ENCODE data around the gene PLOD3. TPM values are rescaled to one million over a fixed set of nuclear protein-coding genes. Genes with fewer than 3 reads are reported as not detected.

The PLOD3 gene
- total and polyA plus RNA-seq, 2 donors (not counting 1 experiment from before 2014, with no cell fraction given), result 40.1 to 47.5 TPM

DNA sequence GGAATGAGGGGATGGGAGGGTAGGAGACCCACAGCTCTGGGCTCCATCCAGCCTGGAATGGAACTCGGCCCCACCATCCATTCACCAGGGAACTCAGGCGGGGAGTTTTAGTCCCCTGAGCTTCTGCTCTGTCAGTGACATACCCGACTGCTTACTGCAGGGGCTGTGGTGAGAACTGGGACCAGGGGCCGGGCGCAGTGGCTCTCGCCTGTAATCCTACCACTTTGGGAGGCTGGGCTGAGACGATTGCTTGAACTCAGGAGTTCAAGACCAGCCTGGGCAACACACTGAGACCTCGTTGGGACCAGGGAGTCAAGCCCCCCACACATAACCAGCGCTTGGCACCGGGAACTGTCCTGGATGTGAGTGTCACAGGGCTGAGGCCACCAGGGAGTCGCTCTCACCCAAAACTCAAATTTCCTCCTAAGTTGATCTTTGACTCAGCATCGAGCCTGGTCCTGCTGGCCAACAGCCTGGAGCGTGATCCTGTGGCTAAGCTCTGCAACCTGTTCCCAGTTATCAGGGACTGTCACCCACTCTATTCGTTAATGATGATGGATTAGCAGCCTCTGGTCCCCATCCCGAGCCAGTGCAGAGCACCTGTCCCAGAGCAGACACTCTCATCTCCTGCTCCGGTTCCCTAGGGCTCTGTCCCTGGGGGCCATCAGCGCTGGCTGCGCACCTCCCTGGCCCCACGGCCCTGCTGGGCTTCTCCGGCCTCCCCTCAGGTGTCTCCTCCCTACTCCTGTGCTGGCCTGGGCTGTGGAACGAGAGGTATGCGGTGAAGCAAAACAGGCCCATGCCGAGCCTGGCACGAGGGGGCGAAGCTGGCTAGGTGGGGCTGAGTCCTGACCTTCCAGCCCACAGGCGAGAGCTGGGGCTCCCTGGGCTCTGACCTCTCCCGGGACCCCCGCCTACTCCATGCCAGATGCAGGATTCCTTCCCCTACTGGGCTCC, 21.1 kb upstream of the PLOD3 start:
- ATAC-seq (ENCODE audit: low read depth) (no peak), DNase-seq (no peak)
- TF ChIP-seq CTCF (IDR thresholded peaks at IDR 0.05) (no peak), EZH2 (IDR thresholded peaks at IDR 0.05; ENCODE audit: borderline replicate concordance, insufficient read depth, low read depth, low read length, poor library complexity, severe bottlenecking) (no peak)
- peaks cover 45% of the 10 kb centered on the region for H3K79me2 ChIP-seq (ENCODE audit: control insufficient read depth, insufficient read depth, low read length)
- H3K27ac ChIP-seq (ENCODE audit: low read length in 2 of 2), result no peak overlapping the region
- no peak overlapping the region for H3K9ac ChIP-seq (ENCODE audit: low read length)
- no peak overlapping the region for H3K4me3 ChIP-seq (ENCODE audit: control extremely low read depth in 1 of 5, extremely low read depth in 1 of 5, insufficient read depth in 1 of 5, low read depth in 2 of 5, low read length in 4 of 5)
- no peak overlapping the region for H2AFZ ChIP-seq (ENCODE audit: insufficient read depth, low read depth, low read length, poor library complexity, severe bottlenecking)
- Mint-ChIP-seq H3K4me3 (no peak overlapping the region), H3K27ac (no peak overlapping the region), H3K27me3 (no peaks in the 10 kb centered on the region), H3K4me1 (peaks cover 9% of the 10 kb centered on the region), H3K9me3 (ENCODE audit: insufficient read depth) (no peaks in the 10 kb centered on the region)
- intact Hi-C loops (cut with micrococcal nuclease), result no loop called here
- POLR2A ChIA-PET, result interaction anchor here (1.2 kb wide), 1 partner anchor 20 kb away, joined by 3 read pairs; the partner anchor contains the start of gene ZNHIT1
- CTCF ChIA-PET, result interaction anchor here (0.6 to 1.3 kb wide), 2 partner anchors 13 to 46 kb away, joined by 3 read pairs; no protein-coding TSS in a partner anchor
- peaks cover 0 to 27% of the 10 kb centered on the region in 2 experiments for H3K36me3 ChIP-seq (replicated peaks in 1 of 2; ENCODE audit: control extremely low read depth in 1 of 2, control insufficient read depth in 1 of 2, extremely low read depth in 1 of 2, insufficient read depth in 2 of 2, low read length in 1 of 2)
- WGBS (ENCODE audit: insufficient coverage), result 53% methylated on average over 24 of the region's 28 CpGs
- peaks cover 68% of the 10 kb centered on the region for H4K20me1 ChIP-seq (ENCODE audit: control insufficient read depth, insufficient read depth, low read length, poor library complexity, severe bottlenecking)
- H3K27me3 ChIP-seq (replicated peaks in 1 of 4; ENCODE audit: control extremely low read depth in 1 of 4, control insufficient read depth in 3 of 4, insufficient read depth in 4 of 4, low read length in 3 of 4), result no peaks in the 10 kb centered on the region
- no peak overlapping the region for H3K4me2 ChIP-seq (replicated peaks; ENCODE audit: low read depth, low read length, poor library complexity, severe bottlenecking)
- no peaks in the 10 kb centered on the region for H3K9me3 ChIP-seq (ENCODE audit: control extremely low read depth in 1 of 3, control insufficient read depth in 2 of 3, insufficient read depth in 1 of 3, low read length in 2 of 3)
- H3K4me1 ChIP-seq (ENCODE audit: control insufficient read depth in 2 of 2, insufficient read depth in 2 of 2, low read length in 2 of 2), result peaks cover 1 to 14% of the 10 kb centered on the region in 2 donors

Measured in B cell (primary cell).